CD4-positive, alpha-beta T cell treated with Interleukin-4 for 4 hours (primary cell): Measurements from ENCODE around the gene OSCAR.

Source experiments
- DNase-seq: peaks from one replicate; pipeline ENCODE4 v3.0.0-alpha.2; 2020

Gene OSCAR

DNA sequence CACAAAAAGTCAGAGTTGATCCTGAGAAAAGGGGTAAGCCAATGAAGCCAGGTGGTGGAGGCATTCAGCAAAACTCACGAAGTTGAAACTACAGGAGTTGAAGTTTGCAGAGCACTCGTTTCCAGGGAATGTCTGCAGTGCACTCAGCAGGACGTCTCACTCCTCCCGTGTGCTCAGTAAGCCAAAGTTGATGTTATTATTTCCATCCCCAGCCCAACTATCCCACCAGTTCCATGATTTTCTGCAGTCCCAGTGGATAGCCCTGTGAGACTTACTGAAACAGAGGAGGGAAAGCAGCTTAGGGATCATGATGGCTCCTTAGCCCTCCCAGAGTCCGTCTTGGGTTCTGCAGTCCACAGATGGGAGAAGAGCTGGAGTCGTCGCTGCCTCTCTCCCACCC is 19.6 kb downstream of the OSCAR start, which contains the start of gene TARM1:
Gene TARM1, minus strand, starts transcription at position 334 of the 400 bp plus-strand sequence. Its CDS starts 25 bp downstream, at position 309.
- DNase-seq, result no peak

DNA sequence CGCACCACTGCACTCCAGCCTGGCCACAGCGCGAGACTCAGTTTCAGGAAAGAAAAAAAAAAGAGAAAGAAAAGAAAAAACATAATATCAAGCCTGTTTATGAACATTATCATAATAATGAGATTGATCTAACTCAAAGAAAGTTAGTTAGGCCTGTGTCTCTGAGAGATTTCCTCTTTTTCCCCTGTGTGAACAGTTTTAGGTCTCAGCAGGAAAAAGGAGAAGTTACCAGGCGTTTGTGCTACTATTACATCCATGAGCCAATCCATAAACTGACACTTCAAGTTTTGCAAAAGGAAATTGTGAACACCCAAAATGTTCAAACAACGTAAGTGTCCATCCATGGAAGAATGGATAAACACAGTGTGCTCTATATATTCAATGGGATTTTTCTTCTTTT is 23.3 kb downstream of the OSCAR start:
- no peak for DNase-seq

DNA sequence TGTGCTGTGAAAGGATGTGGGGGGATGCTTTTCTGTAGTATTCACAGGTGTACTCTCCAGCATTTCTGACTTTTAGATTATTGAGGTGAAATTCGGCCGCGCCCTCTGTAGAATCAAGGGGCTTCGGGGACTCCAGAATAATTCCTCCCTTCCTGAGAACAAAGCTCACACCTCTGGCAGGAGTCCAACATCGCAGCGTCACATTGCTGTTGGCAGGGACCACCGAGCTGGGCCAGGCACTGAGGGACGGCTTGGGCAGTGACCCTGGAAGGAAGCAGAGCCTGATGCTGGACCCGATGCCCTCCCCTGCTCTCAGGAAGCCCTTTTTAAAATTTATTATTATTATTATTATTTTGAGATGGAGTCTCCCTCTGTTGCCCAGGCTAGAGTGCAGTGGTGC is 25.8 kb downstream of the OSCAR start:
- DNase-seq, result no peak

DNA sequence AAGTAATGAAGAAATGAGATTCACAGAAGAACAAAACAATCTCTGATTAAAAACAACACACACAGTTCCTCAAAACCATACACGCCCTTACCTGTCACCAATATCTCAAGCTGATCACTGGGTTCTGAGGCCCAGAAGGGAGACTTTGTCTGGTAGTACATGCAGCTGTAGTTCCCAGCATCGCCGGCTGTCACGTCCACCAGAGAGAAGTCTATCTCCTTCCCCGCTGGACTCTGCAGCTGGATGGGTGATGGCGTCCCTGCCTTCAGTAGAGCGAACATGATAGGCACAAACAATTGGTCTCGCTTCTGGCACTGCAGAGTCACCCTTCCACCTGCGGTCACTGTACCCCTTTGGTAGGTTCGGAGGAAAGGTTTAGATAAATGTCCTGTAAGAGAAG is 26.8 kb downstream of the OSCAR start:
- no peak for DNase-seq

DNA sequence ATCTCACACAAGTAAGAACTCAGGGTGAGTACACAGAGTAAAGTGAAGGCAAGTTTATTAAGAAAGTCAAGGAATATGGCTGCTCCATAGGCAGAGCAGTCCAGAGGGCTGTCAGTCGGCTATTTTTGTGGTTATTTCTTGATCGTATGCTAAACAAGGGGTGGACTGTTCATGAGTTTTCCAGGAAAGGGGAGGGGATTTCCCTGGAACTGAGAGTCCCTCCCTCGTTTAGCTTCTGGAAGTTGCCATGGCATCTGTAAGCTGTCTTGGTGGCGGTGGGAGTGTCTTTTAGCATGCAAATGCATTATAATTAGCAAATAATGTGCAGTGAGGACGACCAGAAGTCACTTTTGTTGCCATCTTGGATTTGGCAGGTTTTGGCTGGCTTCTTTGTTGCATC is 31.1 kb downstream of the OSCAR start:
- no peak for DNase-seq

DNA sequence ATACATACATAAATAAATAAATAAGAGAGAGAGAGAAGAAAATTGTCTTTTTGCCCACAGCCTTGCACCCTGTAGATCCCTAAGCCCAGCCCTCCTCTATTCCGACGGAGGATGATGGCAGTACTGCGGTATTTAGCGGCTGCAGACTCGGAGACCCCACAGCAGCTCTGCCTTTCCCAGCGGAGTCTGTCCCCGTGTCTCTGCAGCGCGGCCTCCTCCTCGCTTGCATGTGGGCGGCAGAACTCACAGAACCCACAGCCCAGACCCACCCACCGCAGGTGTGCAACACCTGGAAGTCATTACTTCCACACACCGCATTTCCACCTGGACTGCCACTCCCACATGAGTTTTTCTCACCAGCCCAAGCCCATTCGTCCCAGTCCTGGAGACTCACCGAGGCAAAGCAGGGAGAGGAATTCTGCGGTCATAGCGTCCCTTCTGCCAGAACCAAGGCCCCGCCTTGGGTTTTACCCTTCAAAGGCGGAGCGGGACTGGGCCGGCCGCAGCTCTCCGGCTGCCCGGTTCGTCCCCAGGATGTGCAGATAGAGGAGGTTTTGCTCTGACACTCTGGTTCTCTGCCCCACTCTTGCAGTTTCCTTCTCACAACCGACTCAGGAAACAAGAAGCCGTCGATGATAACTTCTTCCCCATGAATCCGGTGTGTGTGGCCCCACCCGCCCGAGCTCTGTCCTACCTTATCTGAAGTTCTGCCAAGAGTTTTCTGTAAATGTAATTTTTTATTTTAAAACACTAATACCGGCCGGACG is 37.1 kb downstream of the OSCAR start, which contains the start of gene VSTM1:
Gene VSTM1, minus strand, starts transcription at position 548 of the 767 bp plus-strand sequence. Its CDS starts 120 bp downstream, at position 428.
- no peak for DNase-seq

DNA sequence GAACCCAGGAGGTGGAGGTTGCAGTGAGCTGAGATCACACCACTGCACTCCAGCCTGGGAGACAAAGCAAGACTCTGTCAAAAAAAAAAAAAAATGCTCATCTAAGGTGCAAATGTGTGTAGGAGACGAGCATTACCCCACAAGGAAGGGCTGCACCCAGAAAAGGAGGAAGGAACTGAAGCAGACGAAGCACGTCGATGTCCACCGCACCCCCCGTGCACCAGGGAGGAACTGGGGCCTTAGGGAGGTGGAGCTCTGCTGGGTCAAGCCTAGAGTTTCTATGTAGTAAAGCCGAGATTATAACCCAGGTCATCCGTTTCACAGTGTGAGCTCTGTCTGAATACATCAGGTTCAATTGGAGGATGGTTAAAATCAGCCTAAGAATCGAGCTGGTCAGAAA is 38.0 kb downstream of the OSCAR start:
- DNase-seq, result no peak

DNA sequence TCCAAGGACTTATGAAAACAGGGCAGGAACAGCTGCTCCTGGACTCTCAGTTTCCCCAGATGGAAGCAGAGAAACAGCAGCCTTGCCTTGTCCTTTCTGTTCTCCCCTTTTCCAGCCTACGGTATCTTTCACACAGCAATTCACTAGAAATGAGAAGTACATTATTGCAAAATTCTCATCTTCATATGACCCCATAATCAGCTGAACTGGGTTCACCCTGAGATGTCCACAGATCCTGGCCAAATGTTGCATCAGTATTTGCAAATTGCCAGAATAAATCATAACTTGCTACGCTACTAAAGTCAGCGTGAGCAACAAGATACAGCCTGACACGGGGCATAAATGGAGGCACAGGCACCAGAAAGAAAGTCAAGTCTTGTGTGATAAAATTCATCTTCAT is 53.0 kb downstream of the OSCAR start:
- no peak for DNase-seq

DNA sequence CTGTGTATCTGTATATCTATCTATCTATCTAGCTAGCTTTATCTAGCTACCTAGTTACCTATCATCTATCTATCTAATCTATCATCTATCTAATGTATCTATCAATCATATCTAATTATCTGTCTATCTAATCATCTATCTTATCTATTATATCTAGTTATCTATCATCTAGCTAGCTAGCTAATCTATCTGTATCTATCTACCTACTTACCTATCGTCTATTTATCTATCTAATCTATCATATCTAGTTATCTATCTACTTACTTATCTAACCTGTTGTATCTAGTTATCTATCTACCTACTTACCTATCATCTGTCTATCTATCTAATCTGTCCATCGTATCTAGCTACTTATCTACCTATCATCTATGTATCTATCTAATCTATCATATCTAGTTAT is 54.8 kb downstream of the OSCAR start:
- no peak for DNase-seq
